AG08395 (cell line): ENCODE results near the gene CENPVL3.
"Not testable (repeated sequence)": the region's sequence is repeated elsewhere in the genome, so short reads cannot be mapped to it uniquely, and the experiment has no call there.

Experiments
- DNase-seq: peaks from one replicate; pipeline ENCODE4 v3.0.0; 2012; ENCODE audit warnings: mixed read lengths, low spot score

CENPVL3 gene

DNA sequence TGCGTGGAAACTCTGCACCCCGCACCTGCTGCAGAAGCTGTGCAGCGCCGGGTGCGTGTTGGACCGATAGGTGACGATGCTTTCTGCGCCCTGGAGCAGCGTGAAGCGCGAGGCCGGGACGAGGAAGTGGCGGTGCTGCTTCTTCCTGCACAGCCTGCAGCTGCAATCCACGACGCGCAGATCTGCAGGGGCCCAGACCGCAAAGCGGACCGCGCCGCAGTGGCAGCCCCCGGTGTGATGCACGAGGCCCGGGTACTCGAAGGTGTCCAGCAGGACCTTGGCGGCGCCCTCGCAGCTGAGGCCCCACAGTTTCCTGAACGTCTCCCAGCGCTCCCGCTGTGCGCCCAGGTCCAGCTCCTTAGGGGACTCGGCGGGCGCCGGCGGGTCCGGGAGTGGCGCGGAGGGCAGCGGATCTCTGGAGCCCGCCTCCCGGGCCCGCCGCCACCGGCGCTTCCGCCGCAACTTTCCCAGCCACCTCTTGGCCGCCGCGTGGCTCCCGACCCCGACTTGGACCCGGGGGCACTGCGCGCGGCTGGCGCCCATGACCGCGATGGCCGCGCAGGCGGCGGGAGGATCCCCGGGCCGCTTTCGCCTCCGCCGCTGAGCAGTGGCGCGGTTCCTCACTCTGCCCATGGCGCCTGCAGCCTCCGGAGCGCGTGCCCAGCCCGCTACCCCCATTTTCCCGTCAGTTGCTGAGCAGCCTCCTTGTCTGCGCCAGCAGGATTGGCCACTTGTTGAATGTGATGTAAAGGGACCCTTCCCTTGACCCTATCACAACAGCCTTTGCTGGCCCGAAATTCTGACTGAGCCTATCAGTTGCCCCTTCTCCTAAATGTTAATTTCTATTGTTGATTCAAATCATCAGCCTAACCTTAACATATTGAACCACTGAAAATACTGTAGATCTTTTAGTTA, at the start of gene CENPVL3:
CENPVL3 (minus strand) TSS at position 672 of the 915 bp plus-strand sequence; CDS start at position 633, 39 bp downstream.
- DNase-seq = not testable (repeated sequence)

DNA sequence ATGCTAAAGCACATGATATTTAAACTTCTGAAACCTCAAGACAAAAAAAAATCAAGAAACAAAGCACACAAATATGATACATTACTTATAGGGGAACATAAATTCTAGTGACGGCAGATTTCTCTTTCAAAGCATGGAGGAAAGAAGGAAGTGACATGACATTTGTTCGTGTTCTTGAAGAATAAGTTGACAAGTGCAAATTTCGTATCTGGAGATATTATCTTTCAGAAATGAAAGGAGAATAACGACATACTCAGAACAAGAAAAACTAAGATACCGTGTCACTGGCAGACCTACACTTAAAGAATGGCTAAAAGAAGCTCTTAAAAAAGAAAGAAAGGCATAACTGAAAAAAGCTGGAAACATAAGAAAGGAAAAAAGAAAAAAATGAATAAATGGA, 47.3 kb upstream of the CENPVL3 start:
- DNase-seq = no peak

DNA sequence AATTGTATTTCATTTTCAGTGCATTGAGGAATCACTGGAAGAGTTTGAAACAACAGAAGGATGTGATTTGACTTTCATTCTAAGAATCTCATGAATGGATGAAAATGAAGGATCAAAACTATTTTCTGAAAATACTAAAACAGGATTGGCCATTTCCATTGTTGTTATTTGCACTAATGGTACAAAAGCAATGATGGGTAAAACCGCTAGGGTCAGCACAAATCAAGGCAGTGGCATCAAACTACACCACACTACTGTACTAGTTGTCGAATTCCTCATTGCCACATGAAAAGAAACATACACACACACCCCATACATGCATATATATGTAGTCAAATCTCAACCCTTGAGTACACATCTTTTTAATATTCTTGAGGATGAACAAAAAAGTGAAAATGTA, 24.7 kb upstream of the CENPVL3 start:
- no peak for DNase-seq

DNA sequence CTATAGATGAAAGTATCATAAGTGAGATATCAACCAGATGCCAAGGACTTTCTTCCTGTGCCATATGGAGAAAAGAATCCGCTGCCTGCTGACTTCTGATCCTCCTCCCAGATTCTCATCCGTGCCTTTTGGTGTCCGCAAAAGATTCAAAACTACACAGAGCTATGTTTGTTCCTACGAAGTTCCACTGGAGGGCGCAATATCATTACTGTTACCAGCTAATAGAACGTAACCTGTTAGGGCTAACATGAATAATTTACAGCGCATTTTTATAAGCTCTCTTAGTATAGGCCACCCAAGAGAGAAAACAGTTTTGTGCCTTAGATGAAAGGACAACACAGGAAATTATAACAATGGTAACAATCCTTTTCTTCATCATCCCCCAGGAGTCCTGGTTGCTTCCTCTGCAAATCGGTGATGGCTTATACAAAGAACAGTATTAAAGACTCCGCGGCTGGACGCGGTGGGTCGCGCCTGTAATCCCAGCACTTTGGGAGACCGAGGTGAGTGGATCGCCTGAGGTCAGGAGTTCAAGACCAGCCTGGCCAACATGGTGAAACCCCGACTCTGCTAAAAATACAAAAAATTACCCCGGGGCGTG, 22.8 kb upstream of the CENPVL3 start:
- peak; percentile 39 for DNase-seq

DNA sequence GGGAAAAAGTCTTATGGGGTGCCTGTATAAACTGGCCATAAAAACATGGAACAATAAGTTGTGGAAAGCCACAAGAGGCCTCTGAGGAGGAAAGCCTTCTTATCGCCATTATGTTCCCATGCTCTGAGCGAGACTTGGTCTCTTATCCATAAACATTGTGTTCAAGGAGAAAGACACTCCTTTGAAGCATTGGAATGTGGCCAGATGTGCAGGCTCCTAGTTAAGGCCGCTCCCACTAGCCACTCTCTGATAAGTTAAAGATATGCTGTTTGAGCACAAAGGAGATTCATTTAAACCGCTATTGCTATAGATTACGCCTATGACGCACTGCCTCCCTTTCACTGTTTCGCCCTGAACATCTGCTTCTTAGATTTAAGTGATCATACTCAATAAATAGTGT, 17.8 kb upstream of the CENPVL3 start:
- DNase-seq = not testable (repeated sequence)

DNA sequence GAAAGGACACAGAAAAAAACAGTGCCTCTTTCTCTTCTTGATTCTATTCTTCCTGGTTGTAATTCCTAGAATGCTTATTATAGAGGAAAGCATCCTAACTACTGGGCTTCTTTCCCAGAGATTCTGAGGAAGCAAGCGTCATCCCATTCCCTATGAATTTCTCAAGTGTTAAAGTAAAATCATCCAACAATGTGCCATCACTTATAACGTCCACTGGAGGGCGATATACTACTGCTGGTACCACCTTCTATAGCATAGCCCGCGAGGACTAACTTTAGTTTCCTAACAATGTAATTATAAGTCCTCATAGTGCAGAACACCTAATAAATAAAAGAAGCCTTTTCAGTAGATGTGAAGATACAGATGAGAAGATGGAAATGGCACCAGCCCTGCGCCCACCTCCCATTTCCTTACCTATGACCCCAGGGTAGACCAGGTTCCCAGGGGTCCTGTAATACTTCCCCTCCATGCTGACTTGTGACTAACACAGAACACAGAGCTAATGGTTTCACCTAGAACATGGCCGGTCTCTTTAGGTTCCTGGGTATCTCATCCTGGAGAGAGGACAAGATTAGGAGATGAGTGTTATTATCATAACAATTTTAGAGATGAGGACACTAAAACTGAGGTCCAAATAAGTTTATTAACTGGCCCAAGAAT, 4.2 kb downstream of the CENPVL3 start:
- DNase-seq = peak; percentile 49

DNA sequence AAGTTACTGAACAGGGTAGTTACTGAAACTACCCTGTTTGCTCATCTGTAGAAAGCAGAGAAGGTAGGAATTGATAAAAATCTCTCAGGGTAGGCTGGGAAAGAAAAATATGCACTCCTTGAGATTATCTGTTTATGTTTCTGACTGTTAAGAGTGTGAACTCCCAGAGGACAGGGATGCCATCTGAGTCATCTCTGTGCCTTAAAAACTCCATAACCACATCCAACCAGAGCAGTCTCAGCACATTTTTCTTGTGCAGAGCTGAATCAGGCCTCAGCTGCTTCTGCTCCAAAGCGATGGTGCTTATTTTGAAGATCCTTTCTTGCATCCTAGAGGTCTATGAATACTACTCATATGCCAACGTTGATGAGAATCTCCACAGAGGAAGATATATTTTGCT, 9.9 kb downstream of the CENPVL3 start:
- peak; percentile 10 for DNase-seq

DNA sequence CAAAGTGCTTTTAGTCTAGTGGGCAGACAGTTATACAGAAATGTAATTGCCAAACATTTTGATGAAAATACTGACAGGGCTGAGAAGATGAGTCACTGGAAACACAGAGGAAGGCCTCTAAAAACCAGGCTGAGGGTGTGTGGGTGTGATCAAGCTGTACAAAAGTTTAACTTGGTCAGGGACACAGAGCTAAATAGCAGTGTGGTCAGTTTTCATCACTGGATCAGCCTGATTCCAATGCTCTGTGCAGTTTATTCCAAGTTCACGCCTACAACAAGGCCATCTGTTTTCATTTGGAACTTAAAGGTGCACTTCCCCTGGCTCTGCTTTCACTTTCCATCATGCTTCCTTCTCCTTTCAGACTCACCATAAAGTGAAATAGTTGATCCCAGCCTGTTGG, 10.6 kb downstream of the CENPVL3 start:
- no peak for DNase-seq

DNA sequence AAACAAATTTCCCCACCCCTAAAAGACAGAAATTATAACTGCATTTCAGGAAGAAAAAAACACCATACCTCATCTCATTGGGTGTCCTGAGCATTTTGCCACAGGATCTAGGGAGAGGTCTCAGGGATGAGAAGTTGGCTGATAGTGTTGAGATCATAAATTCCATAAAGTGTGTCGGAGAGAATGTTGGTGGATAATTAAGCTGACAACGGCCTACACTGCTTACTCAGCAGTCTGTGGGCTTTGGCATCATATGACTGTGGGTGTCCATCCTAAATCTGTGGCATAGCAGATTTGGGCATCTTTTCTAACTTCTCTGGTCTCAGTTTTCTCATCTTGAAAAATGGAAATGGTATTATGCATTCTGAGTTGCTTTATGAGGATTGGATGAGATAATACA, 12.3 kb downstream of the CENPVL3 start:
- no peak for DNase-seq

DNA sequence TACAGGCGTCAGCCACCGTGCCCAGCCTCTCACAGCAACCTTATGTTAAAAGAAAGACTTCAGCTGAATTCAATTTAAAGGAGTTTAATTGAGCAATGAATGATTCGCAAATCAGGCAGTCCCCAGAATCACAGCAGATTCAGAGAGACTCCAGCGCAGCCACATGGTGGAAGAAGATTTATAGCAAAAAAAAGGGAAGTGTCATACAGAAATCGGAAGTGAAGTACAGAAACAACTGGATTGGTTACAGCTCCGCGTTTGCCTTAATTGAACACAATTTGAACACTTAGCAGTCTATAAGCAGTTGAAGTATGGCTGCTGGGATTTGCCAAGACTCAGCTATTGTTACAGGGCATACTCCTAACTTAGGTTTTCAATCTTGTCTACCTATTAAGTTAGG, 19.8 kb downstream of the CENPVL3 start:
- no peak for DNase-seq

DNA sequence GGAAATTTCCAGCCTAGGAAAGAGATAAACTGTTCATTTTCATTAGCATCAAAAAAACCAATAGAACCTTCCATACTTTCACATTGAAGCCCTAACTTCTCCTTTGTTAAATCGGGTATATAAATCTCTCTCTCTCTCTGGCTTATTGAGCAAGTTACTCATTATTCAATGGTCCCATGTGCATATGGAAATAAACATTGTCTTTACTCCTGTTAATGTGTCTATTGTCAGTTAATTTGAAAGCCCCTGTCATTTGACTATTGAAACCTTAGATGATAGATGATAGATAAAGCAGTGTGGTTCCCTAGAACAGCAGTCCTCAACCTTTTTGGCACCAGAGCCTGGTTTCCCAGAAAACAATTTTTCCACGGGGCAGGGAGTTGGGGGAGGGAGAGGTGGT, 46.8 kb downstream of the CENPVL3 start:
- DNase-seq = no peak

DNA sequence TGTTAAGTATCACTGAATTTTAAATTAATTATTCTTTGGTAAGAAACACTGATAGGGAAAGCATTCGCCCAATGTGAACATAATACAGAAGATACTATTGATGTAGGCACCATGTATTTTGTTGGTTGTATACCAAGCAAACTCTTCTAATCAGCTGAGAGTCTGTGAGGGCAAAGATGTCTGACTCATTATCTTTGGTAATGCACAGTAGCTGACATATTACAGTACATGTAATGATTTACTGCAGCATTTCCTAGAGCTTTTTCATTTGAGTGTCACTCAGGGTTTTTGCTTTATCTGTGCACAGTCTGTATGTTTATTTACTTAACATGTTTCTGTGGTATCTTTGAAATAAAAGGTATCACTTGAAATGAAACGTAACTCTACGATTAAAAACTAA, 49.2 kb downstream of the CENPVL3 start:
- no peak for DNase-seq

DNA sequence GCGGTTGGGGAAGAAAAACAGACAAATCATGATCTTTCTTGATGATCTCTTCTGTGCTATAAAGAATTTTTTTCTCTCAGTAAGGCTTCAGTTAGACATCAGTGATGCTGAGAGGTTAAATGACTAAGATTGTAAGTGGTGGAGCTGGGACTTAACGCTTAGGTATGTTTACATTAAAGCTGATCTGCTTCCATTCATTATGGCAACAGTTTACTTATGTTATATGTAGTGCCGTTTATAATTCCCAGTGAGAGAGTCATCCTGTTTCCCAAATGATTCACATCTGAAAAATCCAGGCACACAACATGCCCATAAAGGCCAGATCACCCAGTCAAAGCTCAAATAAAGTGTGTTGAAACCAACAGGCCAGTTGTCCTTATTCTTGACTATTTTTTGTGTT, 50.1 kb downstream of the CENPVL3 start:
- peak; percentile 11 for DNase-seq
